Chondrocyte (in vitro differentiated cells): ENCODE data around the gene GSTK1. TPM values are rescaled to one million over a fixed set of nuclear protein-coding genes. Genes with fewer than 3 reads are reported as not detected.

Experiments used
- DNase-seq: peaks from one replicate; pipeline ENCODE4 v3.0.0; 2021; ENCODE audit warnings: mixed read lengths, low spot score
- H3K27ac Mint-ChIP-seq: one replicate; pipeline ENCODE4 v1.8.0; 2021; ENCODE audit warnings: mild to moderate bottlenecking, moderate library complexity, mixed read lengths; ENCODE audit not compliant: unreplicated experiment
- H3K27me3 Mint-ChIP-seq: 2 replicates; pipeline ENCODE4 v1.8.0; 2021; ENCODE audit warnings: low read depth, mixed read lengths
- H3K36me3 Mint-ChIP-seq: 2 replicates; pipeline ENCODE4 v1.8.0; 2021; ENCODE audit warnings: low read depth, mixed read lengths
- H3K4me1 Mint-ChIP-seq: 2 replicates; pipeline ENCODE4 v1.8.0; 2021; ENCODE audit warnings: low read depth, mild to moderate bottlenecking, mixed read lengths
- H3K4me3 Mint-ChIP-seq: one replicate; pipeline ENCODE4 v1.8.0; 2021; ENCODE audit warnings: mild to moderate bottlenecking, moderate library complexity, mixed read lengths; ENCODE audit not compliant: unreplicated experiment
- H3K9me3 Mint-ChIP-seq: 2 replicates; pipeline ENCODE4 v1.8.0; 2021; ENCODE audit warnings: low read depth, mixed read lengths
- total RNA-seq: library from RNA; stranded (reverse); gene quantifications from 3 replicates; pipeline ENCODE4 v1.2.1, GENCODE V29; 2021
- TF ChIP-seq, protein P1 (sequence below): fragments of 200-600 bp; sonication (generic); IDR thresholded peaks from 2 replicates; pipeline ENCODE4 v1.5.0; 2021; ENCODE audit warnings: antibody characterized with exemption, mild to moderate bottlenecking, moderate library complexity

GSTK1 gene
- total RNA-seq, 1 donor from 2014 or later, result 70.1 TPM

DNA sequence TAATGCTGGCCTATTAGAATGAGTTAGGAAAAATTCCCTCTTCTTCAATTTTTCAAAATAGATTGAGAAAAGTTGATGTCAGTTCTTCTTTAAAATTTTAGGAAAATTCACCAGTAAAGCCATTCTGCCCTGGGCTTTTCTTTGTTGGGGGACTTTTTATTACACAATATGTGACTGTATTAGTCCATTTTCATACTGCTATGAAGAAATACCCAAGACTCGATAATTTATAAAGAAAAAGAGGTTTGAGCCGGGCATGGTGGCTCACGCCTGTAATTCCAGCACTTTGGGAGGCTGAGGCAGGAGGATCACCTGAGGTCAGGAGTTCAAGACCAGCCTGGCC, 28.7 kb upstream of the GSTK1 start:
- TF ChIP-seq, protein P1, sequence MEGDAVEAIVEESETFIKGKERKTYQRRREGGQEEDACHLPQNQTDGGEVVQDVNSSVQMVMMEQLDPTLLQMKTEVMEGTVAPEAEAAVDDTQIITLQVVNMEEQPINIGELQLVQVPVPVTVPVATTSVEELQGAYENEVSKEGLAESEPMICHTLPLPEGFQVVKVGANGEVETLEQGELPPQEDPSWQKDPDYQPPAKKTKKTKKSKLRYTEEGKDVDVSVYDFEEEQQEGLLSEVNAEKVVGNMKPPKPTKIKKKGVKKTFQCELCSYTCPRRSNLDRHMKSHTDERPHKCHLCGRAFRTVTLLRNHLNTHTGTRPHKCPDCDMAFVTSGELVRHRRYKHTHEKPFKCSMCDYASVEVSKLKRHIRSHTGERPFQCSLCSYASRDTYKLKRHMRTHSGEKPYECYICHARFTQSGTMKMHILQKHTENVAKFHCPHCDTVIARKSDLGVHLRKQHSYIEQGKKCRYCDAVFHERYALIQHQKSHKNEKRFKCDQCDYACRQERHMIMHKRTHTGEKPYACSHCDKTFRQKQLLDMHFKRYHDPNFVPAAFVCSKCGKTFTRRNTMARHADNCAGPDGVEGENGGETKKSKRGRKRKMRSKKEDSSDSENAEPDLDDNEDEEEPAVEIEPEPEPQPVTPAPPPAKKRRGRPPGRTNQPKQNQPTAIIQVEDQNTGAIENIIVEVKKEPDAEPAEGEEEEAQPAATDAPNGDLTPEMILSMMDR, result no peak
- Mint-ChIP-seq H3K27ac (no peak overlapping the region), H3K36me3 (peaks cover 9% of the 10 kb centered on the region), H3K4me1 (peaks cover 3% of the 10 kb centered on the region), H3K27me3 (no peaks in the 10 kb centered on the region), H3K9me3 (peaks cover 28% of the 10 kb centered on the region), H3K4me3 (no peak overlapping the region)
- DNase-seq, result no peak

DNA sequence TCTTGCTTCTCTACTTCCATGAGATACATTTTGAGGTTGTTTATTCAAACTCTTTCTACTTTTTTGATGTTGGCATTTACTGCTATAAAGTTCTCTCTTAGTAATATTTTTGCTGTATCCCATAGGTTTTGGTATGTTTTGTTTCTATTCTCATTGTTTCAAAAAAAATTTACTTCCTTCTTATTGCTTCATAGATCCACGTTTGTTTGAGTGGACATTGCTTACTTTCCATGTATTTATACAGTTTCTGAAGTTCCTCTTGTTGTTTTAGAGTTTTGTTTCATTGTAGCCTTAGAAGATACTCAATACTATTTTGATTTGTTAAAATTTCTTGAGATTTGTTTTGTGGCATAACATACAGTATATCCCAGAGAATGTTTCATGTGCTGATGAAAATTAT, 27.7 kb upstream of the GSTK1 start:
- no peak overlapping the region for H3K27ac Mint-ChIP-seq
- H3K36me3 Mint-ChIP-seq, result peaks cover 9% of the 10 kb centered on the region
- TF ChIP-seq, protein P1, result no peak
- H3K4me1 Mint-ChIP-seq, result peaks cover 13% of the 10 kb centered on the region
- no peak overlapping the region for H3K4me3 Mint-ChIP-seq
- peaks cover 28% of the 10 kb centered on the region for H3K9me3 Mint-ChIP-seq
- H3K27me3 Mint-ChIP-seq, result no peaks in the 10 kb centered on the region
- DNase-seq, result no peak

DNA sequence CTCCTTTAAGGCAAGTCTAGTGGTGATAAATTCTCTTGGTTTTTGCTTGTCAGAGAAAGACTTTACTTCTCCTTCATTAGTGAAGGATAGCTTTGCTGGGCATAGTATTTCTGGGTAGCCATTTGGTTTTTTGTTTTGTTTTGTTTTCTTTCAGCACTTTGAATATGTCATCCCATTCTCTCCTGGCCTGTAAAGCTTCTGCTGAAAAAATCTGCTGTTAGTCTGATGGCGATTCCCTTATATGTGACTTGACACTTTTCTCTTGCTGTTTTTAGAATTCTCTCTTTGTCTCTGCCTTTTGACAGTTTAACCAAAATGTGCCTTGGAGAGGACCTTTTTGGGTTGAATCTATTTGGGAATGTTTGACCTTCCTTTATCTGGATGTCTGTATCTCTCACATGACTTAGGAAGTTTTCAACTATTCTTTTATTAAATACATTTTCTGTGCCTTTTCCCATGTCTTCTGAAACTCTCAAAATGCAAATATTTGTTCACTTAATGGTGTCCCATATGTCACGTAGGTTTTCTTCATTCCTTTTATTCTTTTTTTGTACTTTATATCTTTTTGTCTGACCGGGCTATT, 26.7 kb upstream of the GSTK1 start:
- no peaks in the 10 kb centered on the region for H3K27me3 Mint-ChIP-seq
- no peak overlapping the region for H3K4me3 Mint-ChIP-seq
- H3K27ac Mint-ChIP-seq, result no peak overlapping the region
- peaks cover 28% of the 10 kb centered on the region for H3K9me3 Mint-ChIP-seq
- no peak for DNase-seq
- peaks cover 9% of the 10 kb centered on the region for H3K36me3 Mint-ChIP-seq
- TF ChIP-seq, protein P1, result no peak
- H3K4me1 Mint-ChIP-seq, result peaks cover 18% of the 10 kb centered on the region

DNA sequence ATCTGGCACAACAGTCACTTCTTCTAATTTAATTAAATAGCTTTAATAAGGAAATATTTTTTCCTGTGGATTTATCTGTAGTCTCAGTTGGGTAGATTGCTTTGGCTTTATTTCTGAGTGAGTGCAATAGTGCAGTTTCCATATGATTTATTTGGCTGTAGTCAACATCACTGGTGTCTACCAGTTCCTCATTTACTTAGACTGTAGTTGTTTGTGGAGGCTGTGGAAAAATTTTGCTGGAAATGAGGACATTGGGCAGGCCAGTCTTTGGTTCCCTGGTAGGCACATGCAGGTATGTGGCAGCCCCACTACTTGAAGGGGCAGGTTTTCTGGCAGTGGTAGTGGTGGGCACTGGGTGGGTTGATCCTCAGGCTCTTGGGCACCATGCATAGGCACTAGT, 25.9 kb upstream of the GSTK1 start:
- H3K9me3 Mint-ChIP-seq, result peaks cover 28% of the 10 kb centered on the region
- H3K27me3 Mint-ChIP-seq, result no peaks in the 10 kb centered on the region
- DNase-seq, result no peak
- no peak overlapping the region for H3K4me3 Mint-ChIP-seq
- H3K27ac Mint-ChIP-seq, result no peak overlapping the region
- peaks cover 9% of the 10 kb centered on the region for H3K36me3 Mint-ChIP-seq
- peaks cover 18% of the 10 kb centered on the region for H3K4me1 Mint-ChIP-seq
- TF ChIP-seq, protein P1, result no peak

DNA sequence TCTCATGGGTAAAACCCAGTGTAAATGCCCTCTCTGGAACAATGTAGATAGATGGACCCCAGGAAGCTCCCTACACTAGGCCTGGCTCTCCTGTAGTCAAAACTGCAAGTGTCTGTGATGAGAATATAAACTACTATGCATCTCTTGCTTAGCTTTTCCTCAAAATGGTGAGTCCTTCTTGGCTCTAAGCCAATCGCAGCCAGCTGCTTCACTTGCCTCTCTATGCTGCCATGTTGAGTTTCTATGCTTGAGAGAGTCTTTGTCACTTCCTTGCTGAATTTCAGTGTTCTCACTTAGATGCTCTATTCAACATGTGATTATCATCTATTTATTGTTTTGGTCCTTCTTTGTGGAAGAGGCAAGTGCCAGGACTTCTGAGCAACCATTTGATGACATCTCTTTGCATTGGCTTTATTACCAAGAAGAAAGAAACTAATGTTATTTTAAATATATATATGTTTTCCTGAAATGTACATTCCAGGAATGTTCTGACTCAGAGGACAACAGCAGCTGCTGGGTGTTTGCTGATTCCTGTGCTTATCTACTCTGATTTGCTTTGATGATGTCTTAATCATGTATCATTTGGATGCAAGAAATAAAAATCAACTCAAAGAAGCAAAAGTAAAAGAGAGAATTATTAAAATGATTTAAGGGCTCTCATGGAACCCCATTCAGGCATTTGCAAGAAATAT, 24.8 kb upstream of the GSTK1 start:
- no peak for DNase-seq
- peaks cover 9% of the 10 kb centered on the region for H3K36me3 Mint-ChIP-seq
- no peak overlapping the region for H3K27ac Mint-ChIP-seq
- H3K9me3 Mint-ChIP-seq, result peaks cover 25% of the 10 kb centered on the region
- peaks cover 18% of the 10 kb centered on the region for H3K4me1 Mint-ChIP-seq
- TF ChIP-seq, protein P1, result no peak
- H3K27me3 Mint-ChIP-seq, result no peaks in the 10 kb centered on the region
- H3K4me3 Mint-ChIP-seq, result no peak overlapping the region
